GM23338 (cell line): ENCODE results near the gene CRMP1. TPM values are rescaled to one million over a fixed set of nuclear protein-coding genes. Genes with fewer than 3 reads are reported as not detected.

ENCODE experiments used
- ATAC-seq: fragments of 200-7000 bp; cut with Tn5 transposase; 3 replicates; pipeline ENCODE4 v1.9.1; 2020
- DNase-seq: peaks from one replicate; pipeline ENCODE4 v3.0.0-alpha.2; 2015; ENCODE audit warnings: low spot score
- H2AFZ ChIP-seq: fragments of 200-600 bp; sonication (generic); 2 replicates; pipeline ENCODE4 v1.8.0; 2016; ENCODE audit warnings: antibody characterized with exemption, mild to moderate bottlenecking, moderate library complexity
- H3F3A ChIP-seq: fragments of 200-600 bp; sonication (generic); replicated peaks from 2 replicates; pipeline ENCODE4 v1.8.0; 2017; ENCODE audit warnings: antibody characterized with exemption, mixed run types, low read depth
- H3K27ac ChIP-seq: fragments of 200-600 bp; sonication (generic); 2 replicates; pipeline ENCODE4 v1.6.1; 2016; ENCODE audit warnings: low read depth
- H3K27me3 ChIP-seq: fragments of 200-600 bp; sonication (generic); 2 replicates; pipeline ENCODE4 v1.8.0; 2016; ENCODE audit warnings: mild to moderate bottlenecking, mixed run types, moderate library complexity; ENCODE audit not compliant: insufficient read depth
- H3K36me3 ChIP-seq: fragments of 200-600 bp; sonication (generic); 2 replicates; pipeline ENCODE4 v1.8.0; 2016; ENCODE audit warnings: mild to moderate bottlenecking; ENCODE audit not compliant: insufficient read depth
- H3K4me1 ChIP-seq: fragments of 200-600 bp; sonication (generic); 2 replicates; pipeline ENCODE4 v1.8.0; 2016; ENCODE audit warnings: mild to moderate bottlenecking, moderate library complexity; ENCODE audit not compliant: insufficient read depth
- H3K4me2 ChIP-seq: fragments of 200-600 bp; sonication (generic); 2 replicates; pipeline ENCODE4 v1.7.1; 2017; ENCODE audit warnings: mixed run types
- H3K4me3 ChIP-seq: fragments of 200-600 bp; sonication (generic); 2 replicates; pipeline ENCODE4 v1.6.1; 2016; ENCODE audit warnings: mixed run types
- H3K79me2 ChIP-seq: fragments of 200-600 bp; sonication (generic); replicated peaks from 2 replicates; pipeline ENCODE4 v1.8.0; 2017; ENCODE audit warnings: mild to moderate bottlenecking; ENCODE audit not compliant: insufficient read depth
- H3K9me2 ChIP-seq: fragments of 200-600 bp; sonication (generic); 2 replicates; pipeline ENCODE4 v1.8.0; 2017; ENCODE audit not compliant: insufficient read depth
- H4K20me1 ChIP-seq: fragments of 200-600 bp; sonication (generic); replicated peaks from 2 replicates; pipeline ENCODE4 v1.8.0; 2017; ENCODE audit warnings: mild to moderate bottlenecking; ENCODE audit not compliant: insufficient read depth
- H3K27ac Mint-ChIP-seq: 2 replicates; pipeline ENCODE4 v1.8.0; 2020; ENCODE audit warnings: inconsistent platforms, mild to moderate bottlenecking, moderate library complexity, mixed read lengths
- H3K27me3 Mint-ChIP-seq: 3 replicates; pipeline ENCODE4 v1.8.0; 2022; ENCODE audit warnings: low read depth, mild to moderate bottlenecking, moderate library complexity, mixed read lengths, inconsistent platforms; ENCODE audit not compliant: insufficient read depth, poor library complexity
- H3K36me3 Mint-ChIP-seq: 3 replicates; pipeline ENCODE4 v1.8.0; 2021; ENCODE audit warnings: low read depth, mild to moderate bottlenecking, inconsistent platforms, moderate library complexity, mixed read lengths
- H3K4me1 Mint-ChIP-seq: 3 replicates; pipeline ENCODE4 v1.8.0; 2020; ENCODE audit warnings: mild to moderate bottlenecking, inconsistent platforms, mixed read lengths
- H3K4me3 Mint-ChIP-seq: 3 replicates; pipeline ENCODE4 v1.8.0; 2021; ENCODE audit warnings: moderate library complexity, mild to moderate bottlenecking, inconsistent platforms, mixed read lengths
- H3K9me3 Mint-ChIP-seq: 3 replicates; pipeline ENCODE4 v1.8.0; 2020; ENCODE audit warnings: moderate library complexity, mild to moderate bottlenecking, inconsistent platforms, mixed read lengths
- CREB1 ChIP-seq: fragments of 250-450 bp; sonication (Bioruptor Pico); IDR thresholded peaks from 2 replicates; pipeline ENCODE4 v1.5.0; 2020; ENCODE audit warnings: low read depth, mild to moderate bottlenecking, moderate library complexity
- CTCF ChIP-seq, 2 experiments: fragments of 200-600 bp in 1 of 2; sonication (generic) in 1 of 2; conservative IDR thresholded peaks; 2 replicates each; pipeline versions ENCODE4 v1.5.1 to v1.6.1; 2016 to 2017; ENCODE audit warnings: antibody characterized with exemption in 2 of 2, low read depth in 2 of 2, mild to moderate bottlenecking in 2 of 2, moderate library complexity in 1 of 2
- EZH2 ChIP-seq: fragments of 200-600 bp; sonication (generic); IDR thresholded peaks from one replicate; pipeline ENCODE4 v1.8.0; 2017; ENCODE audit warnings: antibody characterized with exemption, mild to moderate bottlenecking, low read depth; ENCODE audit not compliant: unreplicated experiment
- EZH2phosphoT487 ChIP-seq: fragments of 200-600 bp; sonication (generic); IDR thresholded peaks from one replicate; pipeline ENCODE4 v1.8.1; 2018; ENCODE audit warnings: antibody characterized with exemption; ENCODE audit not compliant: unreplicated experiment
- JUNB ChIP-seq: IDR thresholded peaks from one replicate; pipeline ENCODE4 v1.6.1; 2016; ENCODE audit warnings: antibody characterized with exemption; ENCODE audit not compliant: unreplicated experiment
- NANOG ChIP-seq: IDR thresholded peaks from 2 replicates; pipeline ENCODE4 v1.6.1; 2016; ENCODE audit warnings: antibody characterized with exemption, borderline replicate concordance
- POLR2AphosphoS5 ChIP-seq: IDR thresholded peaks from 2 replicates; pipeline ENCODE4 v1.6.1; 2016; ENCODE audit warnings: antibody characterized with exemption, low read depth
- REST ChIP-seq: IDR thresholded peaks from one replicate; pipeline ENCODE4 v1.6.1; 2018; ENCODE audit warnings: antibody characterized with exemption; ENCODE audit not compliant: unreplicated experiment
- STAT1 ChIP-seq: IDR thresholded peaks from one replicate; pipeline ENCODE4 v1.6.1; 2016; ENCODE audit warnings: antibody characterized with exemption; ENCODE audit not compliant: unreplicated experiment
- ZNF114 ChIP-seq: fragments of 250-450 bp; sonication (Bioruptor Pico); IDR thresholded peaks from 2 replicates; pipeline ENCODE4 v1.5.0; 2020; ENCODE audit warnings: mild to moderate bottlenecking, moderate library complexity
- ZNF331 ChIP-seq: fragments of 250-450 bp; sonication (Bioruptor Pico); IDR thresholded peaks from 2 replicates; pipeline ENCODE4 v1.5.0; 2020; ENCODE audit warnings: low read depth, mild to moderate bottlenecking, moderate library complexity
- ZNF462 ChIP-seq: fragments of 250-450 bp; sonication (Bioruptor Pico); IDR thresholded peaks from 2 replicates; pipeline ENCODE4 v1.5.0; 2020; ENCODE audit warnings: mild to moderate bottlenecking, moderate library complexity
- polyA plus RNA-seq: library from polyadenylated mRNA; unstranded; fragments of >200 nt; fragmentation: Nextera tagmentation; extraction: Ambion mirVana; gene quantifications from 2 replicates; pipeline ENCODE4 v1.2.1, GENCODE V29; 2016
- total RNA-seq: library from RNA; depleted of rRNA; stranded (reverse); fragments of >200 nt; shearing (Covaris generic); gene quantifications from 2 replicates; pipeline ENCODE4 v1.2.3, GENCODE V29; 2014
- TF ChIP-seq, protein P1 (sequence below): IDR thresholded peaks from 2 replicates; pipeline ENCODE4 v1.6.1; 2016; ENCODE audit warnings: antibody characterized with exemption

Gene CRMP1
- total and polyA plus RNA-seq, 2 experiments from 2014 or later: 52.7 to 146 TPM

- H3K27ac Mint-ChIP-seq: no peak overlapping the region
- Histone ChIP-seq H2AFZ (no peak overlapping the region), H3K36me3 (no peaks in the 10 kb centered on the region), H3K27me3 (no peaks in the 10 kb centered on the region), H3K9me2 (no peaks in the 10 kb centered on the region), H3K27ac (no peak overlapping the region), H3K4me1 (no peaks in the 10 kb centered on the region), H4K20me1 (no peaks in the 10 kb centered on the region; the same call in 1 of the 2 replicates), H3K4me3 (no peak overlapping the region), H3K79me2 (no peaks in the 10 kb centered on the region), H3K4me2 (no peak overlapping the region), H3F3A (no peaks in the 10 kb centered on the region)
- peaks cover 34% of the 10 kb centered on the region for H3K36me3 Mint-ChIP-seq
- TF ChIP-seq EZH2phosphoT487 (no peak), POLR2AphosphoS5 (no peak), CTCF (conservative IDR thresholded peaks at IDR 0.05; ENCODE audit: low read depth in 2 of 2) (no peak), ZNF331 (CRISPR knock-in tag) (no peak), JUNB (no peak), EZH2 (no peak), NANOG (no peak), ZNF114 (no peak), ZNF462 (CRISPR knock-in tag) (no peak), CREB1 (CRISPR knock-in tag) (no peak), REST (no peak), STAT1 (no peak)
- TF ChIP-seq, protein P1, sequence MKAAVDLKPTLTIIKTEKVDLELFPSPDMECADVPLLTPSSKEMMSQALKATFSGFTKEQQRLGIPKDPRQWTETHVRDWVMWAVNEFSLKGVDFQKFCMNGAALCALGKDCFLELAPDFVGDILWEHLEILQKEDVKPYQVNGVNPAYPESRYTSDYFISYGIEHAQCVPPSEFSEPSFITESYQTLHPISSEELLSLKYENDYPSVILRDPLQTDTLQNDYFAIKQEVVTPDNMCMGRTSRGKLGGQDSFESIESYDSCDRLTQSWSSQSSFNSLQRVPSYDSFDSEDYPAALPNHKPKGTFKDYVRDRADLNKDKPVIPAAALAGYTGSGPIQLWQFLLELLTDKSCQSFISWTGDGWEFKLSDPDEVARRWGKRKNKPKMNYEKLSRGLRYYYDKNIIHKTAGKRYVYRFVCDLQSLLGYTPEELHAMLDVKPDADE: no peak
- H3K4me1 Mint-ChIP-seq: peaks cover under 1% of the 10 kb centered on the region; the same call in 1 of the 3 replicates
- DNase-seq (no peak), ATAC-seq (no peak)
- H3K9me3 Mint-ChIP-seq: no peaks in the 10 kb centered on the region
- no peaks in the 10 kb centered on the region for H3K27me3 Mint-ChIP-seq
- no peak overlapping the region for H3K4me3 Mint-ChIP-seq
Measured at GRCh38 chr4:5790546-5790857, 102.4 kb downstream of the CRMP1 start.
